Posterior vena cava (tissue), 2 donors: ENCODE measurements around the gene GRAMD1A. TPM values are rescaled to one million over a fixed set of nuclear protein-coding genes. Genes with fewer than 3 reads are reported as not detected.
A peak's percentile ranks its signal among the peaks of the same experiment; 100 is the strongest.
"Not testable (repeated sequence)": the region's sequence is repeated elsewhere in the genome, so short reads cannot be mapped to it uniquely, and the experiment has no call there.

Experiments used
- DNase-seq: peaks from one replicate; pipeline ENCODE4 v3.0.0-alpha.2; 2020; ENCODE audit warnings: low spot score
- intact Hi-C, 2 donors: fragments of 100-400 bp; cut with DNase I; formaldehyde crosslinking; loops; one replicate each; pipeline versions ENCODE4 v1.14.1 to v1.14.2; 2022 to 2023
- long read RNA-seq, 2 donors: library from polyadenylated mRNA; unstranded; transcript quantifications; one replicate each; pipeline ENCODE4 v2.0.0, GENCODE V29; 2020 to 2021
- total RNA-seq, 2 donors: library from RNA; stranded (reverse); fragmentation: NEBNext Ultra II Directional; extraction: Animal tissue kit (Norgen Biotek cat#: 25700); gene quantifications; one replicate each; pipeline ENCODE4 v1.2.1, GENCODE V29; 2021
- donor health status: DM: yes; HTN: yes; CAD: no.
- donor health status: DM: yes; HTN: yes; CAD: no.

Gene GRAMD1A
- total RNA-seq, result 10 to 100 TPM; 83.0 to 87.0 TPM
- long read RNA-seq, donor 1, partial matches to known transcripts, result 42 of 82 reads
- long read RNA-seq, donor 1, other reads (novel, unspliced or antisense), result 38 of 82 reads
- long read RNA-seq, donor 2, partial matches to known transcripts, result 83 of 118 reads
- long read RNA-seq, donor 2, other reads (novel, unspliced or antisense), result 29 of 118 reads

GRCh38 chr19:34999498-35000337 is at the start of gene GRAMD1A:
Gene GRAMD1A, plus strand, starts transcription at chr19:35000323. Its CDS starts 156 bp downstream, at chr19:35000479.
- peak; percentile 96 for DNase-seq
- intact Hi-C loops, result no loop called here

DNA sequence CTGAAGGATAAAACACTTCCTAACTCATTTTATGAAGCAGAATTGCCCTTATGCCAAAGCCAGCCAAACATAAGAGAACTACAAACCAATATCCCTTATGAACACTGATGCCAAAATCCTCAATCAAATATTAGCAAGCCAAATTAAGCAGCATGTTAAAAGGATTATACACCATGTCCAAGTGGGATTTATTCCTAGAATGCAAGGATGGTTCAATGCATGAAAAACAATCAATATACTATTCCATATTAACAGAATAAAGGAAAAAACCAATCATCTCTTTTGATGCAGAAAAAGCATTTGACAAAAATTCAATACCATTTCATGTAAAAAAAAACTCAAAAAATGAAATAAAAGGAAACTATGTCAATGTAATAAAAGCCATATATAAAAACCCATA is 47.0 kb upstream of the GRAMD1A start:
- no peak for DNase-seq
- intact Hi-C loops, result no loop called here

DNA sequence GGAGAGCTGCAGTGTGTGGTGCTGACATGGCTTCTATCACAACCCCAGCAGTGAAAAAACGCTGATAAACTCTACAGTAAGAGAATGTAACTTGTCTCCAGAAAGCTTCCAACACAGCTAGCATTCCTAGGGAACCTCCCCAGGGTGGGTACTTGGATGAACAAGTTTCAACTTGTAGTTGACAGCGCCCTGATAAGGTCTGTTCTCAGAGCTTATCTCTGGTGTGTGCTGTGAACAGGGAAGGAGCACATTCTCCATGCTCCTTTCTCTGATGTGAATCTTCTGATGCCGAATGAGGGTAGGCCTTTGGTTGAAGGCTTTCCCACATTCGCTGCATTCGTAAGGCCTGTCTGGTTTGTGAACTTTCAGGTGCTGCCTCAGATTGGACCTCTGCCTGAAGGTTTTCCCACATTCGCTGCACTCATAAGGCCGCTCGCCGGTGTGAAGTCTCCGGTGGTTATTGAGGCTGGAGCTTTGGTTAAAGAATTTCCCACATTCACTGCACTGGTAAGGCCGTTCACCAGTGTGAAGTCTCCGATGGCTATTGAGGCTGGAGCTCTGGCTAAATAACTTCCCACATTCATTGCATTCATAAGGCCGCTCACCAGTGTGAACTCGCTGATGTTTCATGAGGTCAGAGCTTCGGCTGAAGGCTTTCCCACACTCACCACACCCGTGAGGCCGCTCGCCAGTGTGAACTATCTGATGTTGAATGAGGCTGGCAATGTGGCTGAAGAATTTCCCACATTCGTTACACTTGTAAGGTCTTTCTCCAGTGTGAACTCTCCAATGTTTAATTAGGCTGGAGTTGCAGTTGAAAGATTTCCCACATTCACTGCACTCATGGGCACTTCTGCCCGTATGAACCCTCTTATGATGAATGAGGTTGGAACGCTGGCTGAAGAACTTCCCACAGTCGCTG is 42.0 kb upstream of the GRAMD1A start:
- intact Hi-C loops, result no loop called here
- DNase-seq, result no peak

DNA sequence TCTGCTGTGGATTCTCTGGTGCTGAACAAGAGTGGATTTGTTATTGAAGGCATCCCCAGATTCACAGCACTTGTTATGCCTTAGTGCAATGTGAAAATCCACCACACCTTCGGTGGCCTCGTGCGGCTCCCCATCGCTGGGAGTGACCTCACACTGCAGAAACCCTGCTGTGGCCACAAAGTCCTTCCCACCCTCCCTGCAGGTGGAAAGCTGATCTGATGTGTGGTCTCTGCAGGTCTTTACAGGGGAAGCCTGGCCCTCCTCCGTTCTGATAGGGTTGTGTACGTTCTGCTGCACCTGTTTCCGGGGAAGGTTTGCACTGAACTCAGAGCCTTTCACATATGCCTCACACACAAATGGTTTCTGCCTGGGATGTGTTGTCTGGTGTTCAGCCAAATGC is 41.1 kb upstream of the GRAMD1A start:
- intact Hi-C loops, result no loop called here
- no peak for DNase-seq

DNA sequence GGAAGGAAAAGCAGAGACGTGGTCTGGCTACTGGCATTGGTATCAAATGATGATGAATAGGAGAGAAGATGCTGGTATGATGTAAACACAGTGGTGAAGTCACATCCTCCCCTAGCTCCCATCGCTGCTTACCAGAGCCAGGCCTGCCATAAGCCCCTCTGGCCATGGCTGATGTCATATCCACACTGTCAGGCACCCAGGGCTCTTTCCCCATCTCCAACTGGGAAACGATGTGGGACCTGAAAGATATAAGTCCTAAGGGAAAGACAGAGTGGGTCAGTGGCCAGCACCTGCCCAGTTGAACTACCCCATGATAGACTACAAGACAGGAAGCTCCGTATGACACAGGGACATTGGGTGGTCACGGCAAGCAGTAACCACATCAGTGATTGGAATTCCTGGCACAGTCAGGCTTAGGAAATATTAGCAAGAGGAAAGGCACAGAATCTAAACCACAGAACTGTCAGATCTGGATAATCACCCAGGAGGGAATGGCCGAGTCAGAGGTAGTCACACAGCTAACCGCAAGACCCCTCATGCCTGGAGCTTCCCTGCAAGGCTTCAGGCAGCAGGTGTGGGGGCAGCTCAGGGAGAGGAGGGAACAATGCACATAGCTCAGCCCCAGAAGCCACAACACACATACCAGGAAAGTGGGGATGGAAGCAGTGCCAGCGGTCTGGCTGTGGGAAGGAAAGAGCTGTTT is 39.9 kb upstream of the GRAMD1A start:
- DNase-seq, result no peak
- intact Hi-C loops, result no loop called here

DNA sequence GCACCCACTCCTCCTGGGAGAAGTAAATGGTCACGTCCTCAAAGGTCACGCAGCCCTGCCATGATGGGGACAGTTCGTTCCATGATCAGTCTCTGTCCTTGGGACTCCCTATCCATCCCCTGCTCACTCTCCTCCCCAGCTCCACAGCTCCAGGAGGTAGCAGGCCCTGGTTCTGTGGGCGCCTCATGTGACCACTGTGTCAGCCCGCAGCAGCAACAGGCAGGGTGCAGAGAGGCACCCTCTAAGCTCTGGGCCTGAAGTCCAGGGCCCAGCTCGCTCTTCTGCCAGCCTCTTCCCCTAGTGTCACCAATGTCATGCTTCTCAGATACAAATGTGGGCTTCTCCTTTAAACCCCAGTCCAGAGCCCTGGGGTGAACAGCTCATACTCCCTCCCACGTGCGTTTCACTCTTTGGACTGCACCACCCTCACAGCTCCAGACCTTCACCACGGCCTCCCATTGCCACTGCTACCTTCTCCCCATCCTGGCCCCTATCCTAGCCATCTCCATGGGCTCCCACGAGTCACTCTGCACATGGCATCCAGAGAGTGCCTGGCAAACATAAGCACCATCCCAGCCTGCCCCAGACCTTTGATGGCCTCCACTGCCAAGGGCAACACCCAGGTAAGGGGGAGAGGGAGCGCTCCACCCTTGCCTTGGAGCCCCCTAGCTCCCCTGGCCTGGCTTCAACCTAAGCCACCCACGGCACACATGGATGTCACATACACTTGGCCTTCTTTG is 39.0 kb upstream of the GRAMD1A start:
- no peak for DNase-seq
- intact Hi-C loops, result no loop called here

DNA sequence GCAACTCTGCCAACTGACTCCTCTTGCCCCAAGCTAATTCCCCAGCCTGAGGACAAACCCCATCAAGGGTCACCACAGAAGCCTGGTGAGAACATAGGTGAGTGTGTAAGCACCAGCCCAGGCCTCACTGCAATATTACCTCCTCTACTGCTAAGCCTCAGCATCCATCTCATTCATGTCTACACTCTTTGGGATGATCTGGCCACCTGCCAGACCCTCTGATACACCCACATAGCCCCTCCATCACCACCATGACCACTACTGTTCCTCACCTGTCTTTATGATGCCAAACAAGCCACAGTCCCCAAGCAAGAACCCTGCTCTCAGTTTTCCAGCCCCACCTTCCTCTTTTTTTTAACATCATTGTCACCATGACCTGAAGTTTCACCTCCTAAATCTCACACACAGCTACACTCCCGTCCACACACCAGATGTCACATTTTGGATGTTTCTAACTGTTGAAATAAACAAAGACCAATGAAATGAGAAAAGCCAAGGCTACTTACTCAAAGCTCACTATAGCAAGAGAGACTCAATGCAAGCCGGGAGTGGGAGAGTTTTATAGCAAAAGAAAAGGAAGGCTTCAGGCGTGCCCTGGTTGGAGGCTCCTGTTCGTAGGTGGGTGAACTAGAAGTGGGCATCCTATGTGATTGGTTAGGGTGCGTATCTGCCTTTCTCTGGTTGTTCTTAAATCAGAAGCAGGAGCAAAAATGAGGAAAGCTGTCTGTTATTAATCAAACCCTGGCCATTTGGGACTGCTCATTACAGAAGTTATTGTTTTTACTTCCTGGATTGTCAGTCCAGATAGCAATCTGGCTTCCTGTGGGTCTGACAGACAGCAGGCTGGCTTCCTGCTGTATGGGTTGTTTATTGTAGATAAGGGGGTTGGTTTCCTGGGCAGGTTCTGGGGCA is 38.1 kb upstream of the GRAMD1A start:
- no peak for DNase-seq
- intact Hi-C loops, result no loop called here

- DNase-seq, result no peak
- intact Hi-C loops, result no loop called here
These were observed 37.2 kb upstream of the GRAMD1A start for GRCh38 chr19:34962687-34963572.

DNA sequence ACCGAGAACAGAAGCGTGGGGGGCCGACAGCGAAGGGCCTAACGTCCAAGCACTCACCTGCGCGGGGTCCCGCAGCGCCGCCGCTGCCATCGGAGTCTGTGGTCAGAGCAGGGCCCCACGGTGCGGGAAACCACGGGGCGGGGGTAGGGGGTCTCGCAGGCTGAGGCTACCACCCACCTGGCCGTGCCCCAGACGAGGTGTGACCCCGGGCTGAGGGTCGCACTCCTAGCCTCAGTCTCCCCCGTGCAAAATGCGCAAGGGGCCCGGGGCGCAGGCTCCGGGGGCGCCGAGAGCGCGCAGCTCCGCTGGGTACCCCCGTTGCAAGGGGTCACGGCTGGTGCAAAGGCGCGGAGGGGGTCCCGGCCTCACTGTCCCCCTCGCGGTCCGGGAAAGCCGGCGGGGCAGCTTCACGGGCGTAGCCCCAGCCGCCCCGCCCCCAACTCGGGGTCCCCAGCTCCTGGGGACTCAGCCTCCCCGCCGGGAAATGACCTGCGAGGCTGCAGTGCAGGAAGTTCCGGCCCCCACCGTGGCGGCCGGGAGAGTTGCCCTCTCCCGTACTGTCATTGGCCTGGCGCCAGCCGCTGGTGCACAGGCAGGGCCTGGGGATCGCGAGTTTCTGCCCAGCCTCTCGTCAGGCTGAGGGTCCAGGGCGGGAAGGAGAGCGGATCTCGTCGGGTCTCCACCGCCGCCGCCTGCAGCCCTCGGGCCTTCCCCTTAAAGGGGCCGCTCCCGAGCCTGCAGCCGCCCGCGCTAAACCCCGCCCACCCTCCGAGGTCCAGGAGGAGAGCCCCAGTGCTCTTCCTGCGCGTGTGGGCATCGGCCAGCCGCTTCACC is 36.3 kb upstream of the GRAMD1A start, which contains the start of gene ZNF792:
Gene ZNF792 (minus strand): TSS at position 657 of the 834 bp plus-strand sequence. CDS start 567 bp downstream, at position 90.
- DNase-seq, result peak; percentile 88
- intact Hi-C loops, result no loop called here

- no peak for DNase-seq
- intact Hi-C loops, result no loop called here
These were observed 35.5 kb upstream of the GRAMD1A start for GRCh38 chr19:34964598-34964997.

DNA sequence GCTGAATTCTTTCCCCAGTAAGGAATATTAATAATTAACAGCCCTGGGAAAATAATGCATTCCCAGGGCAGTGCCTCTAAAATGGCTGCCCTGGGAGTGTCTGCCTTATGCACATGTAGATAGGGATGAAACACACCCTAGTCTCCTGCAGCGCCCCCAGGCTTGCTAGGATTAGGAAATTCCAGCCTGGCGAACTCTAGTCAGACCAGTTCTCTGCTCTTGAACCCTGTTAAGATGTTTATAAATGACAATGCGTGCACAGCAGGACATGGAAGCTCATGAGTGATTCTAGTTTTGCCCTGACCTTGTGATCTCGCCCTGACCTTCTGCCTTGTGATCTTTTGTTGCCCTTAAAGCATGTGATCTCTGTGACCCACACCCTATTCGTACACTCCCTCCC is 34.6 kb upstream of the GRAMD1A start:
- DNase-seq, intact Hi-C loops: not testable (repeated sequence)

GRCh38 chr19:34967551-34967950 is 32.6 kb upstream of the GRAMD1A start:
- DNase-seq, result no peak
- intact Hi-C loops, result no loop called here

DNA sequence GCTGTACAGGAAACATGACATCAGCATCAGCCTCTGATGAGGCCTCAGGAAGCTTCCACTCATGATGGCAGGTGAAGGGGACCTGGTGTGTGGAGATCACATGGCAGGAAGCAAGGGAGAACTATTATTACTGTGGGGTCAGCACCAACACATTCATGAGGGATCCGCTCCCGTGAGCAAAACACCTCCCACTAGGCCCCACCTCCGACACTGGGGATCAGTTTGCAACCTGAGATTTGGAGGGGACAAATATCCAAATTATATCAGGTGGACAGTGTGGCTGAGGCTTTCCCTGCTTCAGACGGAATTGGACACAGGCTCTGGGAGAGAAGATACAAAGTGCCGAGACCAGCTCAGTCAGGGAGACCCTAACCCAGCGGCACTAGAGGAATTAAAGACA is 30.4 kb upstream of the GRAMD1A start:
- intact Hi-C loops, result loop anchor here in 1 of 2 donors (5.0 kb wide), 1 partner anchor 43 kb away; no protein-coding TSS in a partner anchor

GRCh38 chr19:34970185-34970780 is 29.8 kb upstream of the GRAMD1A start:
- DNase-seq, result not testable (repeated sequence)
- intact Hi-C loops, result loop anchor here in 1 of 2 donors (5.0 kb wide), 1 partner anchor 42 kb away; no protein-coding TSS in a partner anchor

More for the DNA sequence above, 30.4 kb upstream of the GRAMD1A start:
- no peak for DNase-seq

GRCh38 chr19:34972163-34972705 is 27.9 kb upstream of the GRAMD1A start:
- intact Hi-C loops, result loop anchor here (2.0 to 5.0 kb wide), 2 partner anchors 40 to 43 kb away; no protein-coding TSS in a partner anchor
- no peak for DNase-seq
